Suprapubic skin (tissue), 4 donors: ENCODE results near the gene UBL5.

Experiments
- EP300 ChIP-seq: sonication (generic); formaldehyde crosslinking; IDR thresholded peaks from one replicate; pipeline ENCODE4 v1.6.1; 2017; ENCODE audit warnings: antibody characterized with exemption
- POLR2A ChIP-seq, 2 donors: fragments of 450-650 bp; IDR thresholded peaks; one replicate each; pipeline ENCODE4 v1.6.1; 2017; ENCODE audit warnings: antibody characterized with exemption in 2 of 2, mild to moderate bottlenecking in 2 of 2, moderate library complexity in 2 of 2
- POLR2AphosphoS5 ChIP-seq, 3 donors: sonication (generic); formaldehyde crosslinking; IDR thresholded peaks; one replicate each; pipeline ENCODE4 v1.6.1; 2017; ENCODE audit warnings: antibody characterized with exemption in 3 of 3
- TF ChIP-seq, protein P1 (sequence below), 2 donors: fragments of 200-600 bp in 1 of 2; fragments of 450-650 bp in 1 of 2; sonication (generic) in 1 of 2; IDR thresholded peaks; one replicate each; pipeline ENCODE4 v1.5.1; 2016 to 2019; ENCODE audit warnings: antibody characterized with exemption in 2 of 2, mild to moderate bottlenecking in 1 of 2, moderate library complexity in 1 of 2

DNA sequence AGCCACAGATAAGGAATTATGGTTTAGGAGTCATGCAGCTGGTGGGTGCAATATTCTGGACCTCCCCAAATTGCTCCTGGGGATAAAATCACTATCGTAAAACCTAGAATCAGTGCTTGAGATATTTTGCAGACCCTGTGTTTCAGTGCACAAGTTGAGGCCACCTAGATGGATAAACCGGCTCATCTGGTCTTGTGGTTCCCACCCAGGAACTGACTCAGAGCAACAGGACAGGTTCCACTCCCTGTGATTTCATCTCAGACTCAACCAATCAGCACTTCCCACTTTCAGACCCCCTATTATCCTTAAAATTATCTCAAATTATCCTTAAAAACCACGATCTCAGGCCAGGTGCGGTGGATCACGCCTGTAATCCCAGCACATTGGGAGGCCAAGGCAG lies 29.8 kb upstream of the UBL5 start:
- TF ChIP-seq POLR2A (IDR thresholded peaks at IDR 0.05): no peak
- TF ChIP-seq, protein P1, sequence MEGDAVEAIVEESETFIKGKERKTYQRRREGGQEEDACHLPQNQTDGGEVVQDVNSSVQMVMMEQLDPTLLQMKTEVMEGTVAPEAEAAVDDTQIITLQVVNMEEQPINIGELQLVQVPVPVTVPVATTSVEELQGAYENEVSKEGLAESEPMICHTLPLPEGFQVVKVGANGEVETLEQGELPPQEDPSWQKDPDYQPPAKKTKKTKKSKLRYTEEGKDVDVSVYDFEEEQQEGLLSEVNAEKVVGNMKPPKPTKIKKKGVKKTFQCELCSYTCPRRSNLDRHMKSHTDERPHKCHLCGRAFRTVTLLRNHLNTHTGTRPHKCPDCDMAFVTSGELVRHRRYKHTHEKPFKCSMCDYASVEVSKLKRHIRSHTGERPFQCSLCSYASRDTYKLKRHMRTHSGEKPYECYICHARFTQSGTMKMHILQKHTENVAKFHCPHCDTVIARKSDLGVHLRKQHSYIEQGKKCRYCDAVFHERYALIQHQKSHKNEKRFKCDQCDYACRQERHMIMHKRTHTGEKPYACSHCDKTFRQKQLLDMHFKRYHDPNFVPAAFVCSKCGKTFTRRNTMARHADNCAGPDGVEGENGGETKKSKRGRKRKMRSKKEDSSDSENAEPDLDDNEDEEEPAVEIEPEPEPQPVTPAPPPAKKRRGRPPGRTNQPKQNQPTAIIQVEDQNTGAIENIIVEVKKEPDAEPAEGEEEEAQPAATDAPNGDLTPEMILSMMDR (IDR thresholded peaks at IDR 0.05): no peak
- TF ChIP-seq EP300: no peak
- TF ChIP-seq POLR2AphosphoS5 (IDR thresholded peaks at IDR 0.05): no peak
